ENCODE results near the gene RYK. TPM values are rescaled to one million over a fixed set of nuclear protein-coding genes. Genes with fewer than 3 reads are reported as not detected.
A peak's percentile ranks its signal among the peaks of the same experiment; 100 is the strongest.

RYK gene
- polyA plus RNA-seq, 1 donor (not counting 4 experiments of a cell fraction or from before 2014, with no cell fraction given) = 82.1 TPM

- H3K4me1 ChIP-seq (ENCODE audit: control insufficient read depth, extremely low read depth, insufficient read depth, low read length) = peaks cover 54% of the 10 kb centered on the region
- TF ChIP-seq EZH2 (IDR thresholded peaks at IDR 0.05; ENCODE audit: low read length) (no peak), CTCF (optimal IDR thresholded peaks at IDR 0.05 in 1 of 3, IDR thresholded peaks at IDR 0.05 in 1 of 3, conservative IDR thresholded peaks at IDR 0.05 in 1 of 3; ENCODE audit: extremely low read depth in 1 of 3, insufficient read depth in 2 of 3, low read length in 3 of 3) (no peak)
These were observed 5.7 kb downstream of the RYK start for GRCh38 chr3:134244921-134245320.

GRCh38 chr3:134242649-134243617, 7.7 kb downstream of the RYK start:
- Histone ChIP-seq H2AFZ (ENCODE audit: control insufficient read depth, low read length) (no peak overlapping the region), H3K36me3 (ENCODE audit: control insufficient read depth in 2 of 2, extremely low read depth in 1 of 2, insufficient read depth in 2 of 2, low read length in 2 of 2) (peaks cover 1 to 2% of the 10 kb centered on the region in 2 experiments), H4K20me1 (ENCODE audit: control insufficient read depth, extremely low read depth, insufficient read depth, low read length) (peaks cover 9% of the 10 kb centered on the region), H3K9me3 (ENCODE audit: control insufficient read depth, low read depth, low read length) (no peaks in the 10 kb centered on the region), H3K4me1 (ENCODE audit: control insufficient read depth, extremely low read depth, insufficient read depth, low read length) (peaks cover 53% of the 10 kb centered on the region), H3K27me3 (ENCODE audit: control insufficient read depth, extremely low read depth, insufficient read depth, low read length) (no peaks in the 10 kb centered on the region), H3K27ac (ENCODE audit: control insufficient read depth, insufficient read depth, low read length) (peak overlapping the region; percentile 56), H3K9ac (ENCODE audit: control insufficient read depth, extremely low read depth, insufficient read depth, low read length) (no peak overlapping the region), H3K4me3 (ENCODE audit: control insufficient read depth in 2 of 3, extremely low read depth in 1 of 3, insufficient read depth in 2 of 3, low read depth in 1 of 3, low read length in 3 of 3) (peak overlapping the region in 2 of 3 experiments; percentile 16 to 39), H3K9me1 (ENCODE audit: control insufficient read depth, extremely low read depth, insufficient read depth, low read length) (no peaks in the 10 kb centered on the region), H3K79me2 (ENCODE audit: control insufficient read depth, insufficient read depth, low read length) (peaks cover 94% of the 10 kb centered on the region), H3K4me2 (ENCODE audit: control insufficient read depth, extremely low read depth, insufficient read depth, low read depth, low read length) (peak overlapping the region; percentile 74)
- dilution Hi-C loops (cut with MboI; ENCODE audit: extremely low pct_ligation_motif_present, low sequenced_read_pairs) = no loop called here
- peak; percentile 66 for DNase-seq (ENCODE audit: low read depth, low spot score)
- TF ChIP-seq EZH2 (IDR thresholded peaks at IDR 0.05; ENCODE audit: low read length) (no peak), CTCF (optimal IDR thresholded peaks at IDR 0.05 in 1 of 3, IDR thresholded peaks at IDR 0.05 in 1 of 3, conservative IDR thresholded peaks at IDR 0.05 in 1 of 3; ENCODE audit: extremely low read depth in 1 of 3, insufficient read depth in 2 of 3, low read length in 3 of 3) (no peak)
- FAIRE-seq = peak; percentile 98

More at GRCh38 chr3:134244921-134245320, 5.7 kb downstream of the RYK start:
- dilution Hi-C loops (cut with MboI; ENCODE audit: extremely low pct_ligation_motif_present, low sequenced_read_pairs) = no loop called here
- FAIRE-seq (no peak), DNase-seq (ENCODE audit: low read depth, low spot score) (no peak)
- Histone ChIP-seq H3K27ac (ENCODE audit: control insufficient read depth, insufficient read depth, low read length) (no peak overlapping the region), H3K9me1 (ENCODE audit: control insufficient read depth, extremely low read depth, insufficient read depth, low read length) (peaks cover 3% of the 10 kb centered on the region), H2AFZ (ENCODE audit: control insufficient read depth, low read length) (no peak overlapping the region), H4K20me1 (ENCODE audit: control insufficient read depth, extremely low read depth, insufficient read depth, low read length) (peaks cover 2% of the 10 kb centered on the region), H3K4me3 (ENCODE audit: control insufficient read depth in 2 of 3, extremely low read depth in 1 of 3, insufficient read depth in 2 of 3, low read depth in 1 of 3, low read length in 3 of 3) (no peak overlapping the region), H3K27me3 (ENCODE audit: control insufficient read depth, extremely low read depth, insufficient read depth, low read length) (no peaks in the 10 kb centered on the region), H3K36me3 (ENCODE audit: control insufficient read depth in 2 of 2, extremely low read depth in 1 of 2, insufficient read depth in 2 of 2, low read length in 2 of 2) (peaks cover 0 to 1% of the 10 kb centered on the region in 2 experiments), H3K9me3 (ENCODE audit: control insufficient read depth, low read depth, low read length) (no peaks in the 10 kb centered on the region), H3K4me2 (ENCODE audit: control insufficient read depth, extremely low read depth, insufficient read depth, low read depth, low read length) (no peak overlapping the region), H3K79me2 (ENCODE audit: control insufficient read depth, insufficient read depth, low read length) (peaks cover 94% of the 10 kb centered on the region), H3K9ac (ENCODE audit: control insufficient read depth, extremely low read depth, insufficient read depth, low read length) (no peak overlapping the region)
